Activated CD4-positive, alpha-beta T cell treated with anti-CD3 and anti-CD28 coated beads, Interleukin-2, Interleukin-4, amounts not matched to agents 100 ng/mL and 50 ng/mL, durations not matched to agents 16 hours and 8 hours (primary cell): ENCODE measurements around the gene KCTD8.
"Not testable (repeated sequence)": the region's sequence is repeated elsewhere in the genome, so short reads cannot be mapped to it uniquely, and the experiment has no call there.

ENCODE experiments used
- DNase-seq: peaks from one replicate; pipeline ENCODE4 v3.0.0-alpha.2; 2020; ENCODE audit warnings: low spot score

The KCTD8 gene

GRCh38 chr4:44326741-44327140, 121.9 kb downstream of the KCTD8 start:
- no peak for DNase-seq

- no peak for DNase-seq
Observed at GRCh38 chr4:44320833-44321232, 127.8 kb downstream of the KCTD8 start.

- no peak for DNase-seq
Observed at GRCh38 chr4:44319129-44319528, 129.5 kb downstream of the KCTD8 start.

GRCh38 chr4:44313702-44314101, 134.9 kb downstream of the KCTD8 start:
- DNase-seq: no peak

- no peak for DNase-seq
Observed at GRCh38 chr4:44287505-44287904, 161.1 kb downstream of the KCTD8 start.

- no peak for DNase-seq
Observed at GRCh38 chr4:44279469-44279868, 169.1 kb downstream of the KCTD8 start.

GRCh38 chr4:44279066-44279465, 169.5 kb downstream of the KCTD8 start:
- DNase-seq: no peak

GRCh38 chr4:44257461-44257860, 191.1 kb downstream of the KCTD8 start:
- no peak for DNase-seq

GRCh38 chr4:44256414-44256813, 192.2 kb downstream of the KCTD8 start:
- no peak for DNase-seq

- no peak for DNase-seq
Observed at GRCh38 chr4:44237643-44238042, 211.0 kb downstream of the KCTD8 start.

GRCh38 chr4:44235897-44236296, 212.7 kb downstream of the KCTD8 start:
- no peak for DNase-seq

- DNase-seq: no peak
Observed at GRCh38 chr4:44232262-44232661, 216.3 kb downstream of the KCTD8 start.

GRCh38 chr4:44231006-44231405, 217.6 kb downstream of the KCTD8 start:
- no peak for DNase-seq

- DNase-seq: no peak
Observed at GRCh38 chr4:44228326-44228725, 220.3 kb downstream of the KCTD8 start.

- DNase-seq: no peak
Observed at GRCh38 chr4:44221407-44221806, 227.2 kb downstream of the KCTD8 start.

- no peak for DNase-seq
Observed at GRCh38 chr4:44210750-44211149, 237.9 kb downstream of the KCTD8 start.

- DNase-seq: no peak
Observed at GRCh38 chr4:44196796-44197195, 251.8 kb downstream of the KCTD8 start.

- no peak for DNase-seq
Observed at GRCh38 chr4:44194365-44194764, 254.2 kb downstream of the KCTD8 start.

- DNase-seq: no peak
Observed at GRCh38 chr4:44186850-44187246, 261.8 kb downstream of the KCTD8 start.

GRCh38 chr4:44186096-44186849, 262.3 kb downstream of the KCTD8 start:
- no peak for DNase-seq

GRCh38 chr4:44181491-44182349, 266.9 kb downstream of the KCTD8 start:
- DNase-seq: not testable (repeated sequence)

- DNase-seq: not testable (repeated sequence)
Observed at GRCh38 chr4:44167766-44168165, 280.8 kb downstream of the KCTD8 start.

- no peak for DNase-seq
Observed at GRCh38 chr4:44165938-44166337, 282.7 kb downstream of the KCTD8 start.
